ENCODE measurements around the gene LRR1.

DNA sequence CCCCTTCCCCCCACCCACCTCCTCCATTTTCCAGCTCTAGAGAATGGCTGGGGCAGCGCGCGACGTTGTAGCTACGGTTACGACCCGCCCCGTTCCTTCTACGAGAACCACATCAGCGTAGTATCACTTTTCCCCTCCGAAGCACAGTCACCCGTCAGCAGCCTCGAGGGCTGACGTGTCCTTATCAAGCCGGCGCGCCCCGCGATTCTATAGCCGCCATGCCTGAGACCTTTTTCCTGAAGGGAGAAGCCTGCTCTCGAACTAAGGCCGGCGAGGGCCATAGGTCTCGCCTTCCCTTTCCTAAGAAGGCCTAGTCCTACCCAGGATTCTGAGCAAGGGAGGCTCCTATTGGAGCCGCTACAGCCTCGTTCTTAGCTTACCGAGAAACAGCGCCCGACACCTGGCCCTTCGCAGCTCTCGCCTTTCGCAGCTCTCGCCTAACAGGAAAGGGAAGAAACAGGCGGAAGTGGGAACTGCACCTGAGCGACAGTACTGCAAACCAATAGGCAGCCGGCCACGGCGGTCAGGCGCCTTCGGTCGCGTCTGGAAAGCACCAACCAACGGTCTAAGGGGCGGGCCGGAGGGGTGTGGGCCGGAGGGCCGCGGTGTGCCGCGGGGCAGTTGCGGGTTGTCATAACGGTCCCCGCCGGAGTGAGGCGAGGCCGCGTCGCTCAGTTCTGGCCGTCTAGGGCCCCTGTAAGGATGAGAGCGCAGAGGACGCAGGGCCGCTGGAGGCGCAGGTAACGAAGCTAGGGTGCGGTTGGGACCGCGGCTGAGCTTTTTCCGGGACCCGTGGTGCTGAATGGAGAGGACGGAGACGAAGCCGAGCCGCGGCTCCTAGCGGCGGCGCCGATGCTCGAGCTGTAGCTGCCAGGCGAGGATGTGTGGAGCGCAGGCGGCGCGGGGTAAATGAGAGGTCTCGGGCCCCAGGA lies 21.7 kb downstream of the LRR1 start, which contains the start of the genes MGAT2 and RPL36AL:
- TF ChIP-seq CTCF (IDR thresholded peaks at IDR 0.05) = peak in 1 of 3 experiments; percentile 34
- peak; percentile 91 to 100 for TF ChIP-seq POLR2AphosphoS5 (IDR thresholded peaks at IDR 0.05; ENCODE audit: insufficient read depth in 1 of 2, low read depth in 1 of 2)
- TF ChIP-seq POLR2A (IDR thresholded peaks at IDR 0.05) = peak; percentile 48 to 85

Measured in vagina (tissue), 2 donors.